CD4-positive, alpha-beta T cell treated with Interleukin-4 for 1 hour (primary cell): ENCODE results near the gene GNAO1.

Experiments
- DNase-seq, 2 donors: peaks; one replicate each; pipeline ENCODE4 v3.0.0-alpha.2; 2020 to 2022

GNAO1 gene

GRCh38 chr16:56191156-56191815 lies at the start of gene GNAO1:
Gene GNAO1, plus strand, starts transcription at chr16:56191489. Its CDS starts 747 bp downstream, at chr16:56192236.
- peak; percentile 61 to 80 for DNase-seq

- DNase-seq: no peak
Measured at GRCh38 chr16:56143666-56144065, 47.6 kb upstream of the GNAO1 start.

GRCh38 chr16:56145369-56145768 lies 45.9 kb upstream of the GNAO1 start:
- no peak for DNase-seq

GRCh38 chr16:56151621-56152020 lies 39.7 kb upstream of the GNAO1 start:
- no peak for DNase-seq

GRCh38 chr16:56161658-56162057 lies 29.6 kb upstream of the GNAO1 start:
- no peak for DNase-seq

- no peak for DNase-seq
Measured at GRCh38 chr16:56163089-56163488, 28.2 kb upstream of the GNAO1 start.

- no peak for DNase-seq
Measured at GRCh38 chr16:56163938-56164337, 27.4 kb upstream of the GNAO1 start.

- DNase-seq: no peak
Measured at GRCh38 chr16:56164636-56165035, 26.7 kb upstream of the GNAO1 start.

- no peak for DNase-seq
Measured at GRCh38 chr16:56174411-56174810, 16.9 kb upstream of the GNAO1 start.

GRCh38 chr16:56181401-56181800 lies 9.9 kb upstream of the GNAO1 start:
- no peak for DNase-seq

GRCh38 chr16:56183266-56183665 lies 8.0 kb upstream of the GNAO1 start:
- no peak for DNase-seq

- no peak for DNase-seq
Measured at GRCh38 chr16:56190048-56190676, 1.1 kb upstream of the GNAO1 start.

- DNase-seq: no peak
Measured at GRCh38 chr16:56190677-56191155, 573 bp upstream of the GNAO1 start.

GRCh38 chr16:56191835-56192634 lies 746 bp downstream of the GNAO1 start:
- no peak for DNase-seq

- DNase-seq: no peak
Measured at GRCh38 chr16:56192635-56192945, 1.3 kb downstream of the GNAO1 start.

GRCh38 chr16:56192986-56193945 lies 2.0 kb downstream of the GNAO1 start:
- no peak for DNase-seq

GRCh38 chr16:56193951-56194726 lies 2.9 kb downstream of the GNAO1 start:
- DNase-seq: peak; percentile 73 to 81

- no peak for DNase-seq
Measured at GRCh38 chr16:56195151-56195550, 3.9 kb downstream of the GNAO1 start.

- no peak for DNase-seq
Measured at GRCh38 chr16:56196381-56196780, 5.1 kb downstream of the GNAO1 start.

GRCh38 chr16:56197192-56197992 lies 6.1 kb downstream of the GNAO1 start:
- no peak for DNase-seq
